ENCODE data around the gene MYOC.

DNA sequence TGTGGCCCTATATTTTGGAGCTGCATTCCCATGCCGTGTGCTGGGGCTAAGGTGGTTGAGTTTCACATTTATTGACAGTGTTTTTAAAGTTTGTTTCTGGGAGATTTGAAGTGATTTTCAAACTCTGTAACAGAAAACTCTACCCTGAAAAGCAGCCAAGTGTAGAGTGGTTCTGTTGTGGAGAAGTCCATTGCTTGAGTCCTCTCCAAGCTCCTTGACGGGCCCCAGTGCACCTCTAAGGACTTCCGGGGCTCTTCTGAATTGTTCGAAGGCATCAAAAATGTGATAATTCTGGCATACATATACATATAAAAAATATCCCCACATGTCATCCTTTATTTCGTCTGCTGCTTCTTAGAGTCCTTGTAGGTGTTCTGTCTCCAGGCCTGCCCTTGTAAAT is 25.5 kb downstream of the MYOC start:
- TF ChIP-seq, protein P1, sequence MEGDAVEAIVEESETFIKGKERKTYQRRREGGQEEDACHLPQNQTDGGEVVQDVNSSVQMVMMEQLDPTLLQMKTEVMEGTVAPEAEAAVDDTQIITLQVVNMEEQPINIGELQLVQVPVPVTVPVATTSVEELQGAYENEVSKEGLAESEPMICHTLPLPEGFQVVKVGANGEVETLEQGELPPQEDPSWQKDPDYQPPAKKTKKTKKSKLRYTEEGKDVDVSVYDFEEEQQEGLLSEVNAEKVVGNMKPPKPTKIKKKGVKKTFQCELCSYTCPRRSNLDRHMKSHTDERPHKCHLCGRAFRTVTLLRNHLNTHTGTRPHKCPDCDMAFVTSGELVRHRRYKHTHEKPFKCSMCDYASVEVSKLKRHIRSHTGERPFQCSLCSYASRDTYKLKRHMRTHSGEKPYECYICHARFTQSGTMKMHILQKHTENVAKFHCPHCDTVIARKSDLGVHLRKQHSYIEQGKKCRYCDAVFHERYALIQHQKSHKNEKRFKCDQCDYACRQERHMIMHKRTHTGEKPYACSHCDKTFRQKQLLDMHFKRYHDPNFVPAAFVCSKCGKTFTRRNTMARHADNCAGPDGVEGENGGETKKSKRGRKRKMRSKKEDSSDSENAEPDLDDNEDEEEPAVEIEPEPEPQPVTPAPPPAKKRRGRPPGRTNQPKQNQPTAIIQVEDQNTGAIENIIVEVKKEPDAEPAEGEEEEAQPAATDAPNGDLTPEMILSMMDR (IDR thresholded peaks at IDR 0.05; ENCODE audit: low read length): no peak
- TF ChIP-seq EZH2 (IDR thresholded peaks at IDR 0.05; ENCODE audit: borderline replicate concordance, low read length): no peak

All from OCI-LY1 (cell line).